H54 (cell line): ENCODE measurements around the gene LRP2.

Source experiments
- DNase-seq: peaks from one replicate; pipeline ENCODE4 v3.0.0; 2011; ENCODE audit warnings: low spot score, mixed read lengths; ENCODE audit not compliant: insufficient read length
- FAIRE-seq: peaks from 3 replicates; lab custom pipeline; 2011; peaks lifted over from hg19 to GRCh38; lab: Jason Lieb, UNC
- POLR2A ChIP-seq: IDR thresholded peaks from 2 replicates; pipeline ENCODE4 v1.6.1; 2011; ENCODE audit warnings: low read depth, mild to moderate bottlenecking, low read length

The LRP2 gene

GRCh38 chr2:169173876-169174275 is 188.5 kb downstream of the LRP2 start:
- DNase-seq, result no peak
- TF ChIP-seq POLR2A, result no peak
- no peak for FAIRE-seq

GRCh38 chr2:169172914-169173313 is 189.4 kb downstream of the LRP2 start:
- TF ChIP-seq POLR2A, result no peak
- no peak for FAIRE-seq
- DNase-seq, result no peak

- DNase-seq, result no peak
- no peak for TF ChIP-seq POLR2A
- no peak for FAIRE-seq
Observed at GRCh38 chr2:169172151-169172735, 190.1 kb downstream of the LRP2 start.

GRCh38 chr2:169165791-169166190 is 196.5 kb downstream of the LRP2 start:
- DNase-seq (no peak), FAIRE-seq (no peak)
- no peak for TF ChIP-seq POLR2A

GRCh38 chr2:169164311-169164710 is 198.0 kb downstream of the LRP2 start:
- TF ChIP-seq POLR2A, result no peak
- DNase-seq, result no peak
- FAIRE-seq, result no peak

- no peak for FAIRE-seq
- no peak for TF ChIP-seq POLR2A
- no peak for DNase-seq
Observed at GRCh38 chr2:169162613-169163012, 199.7 kb downstream of the LRP2 start.

GRCh38 chr2:169160926-169161481 is 201.3 kb downstream of the LRP2 start:
- FAIRE-seq (no peak), DNase-seq (no peak)
- TF ChIP-seq POLR2A, result no peak

- FAIRE-seq, result no peak
- TF ChIP-seq POLR2A, result no peak
- DNase-seq, result no peak
Observed at GRCh38 chr2:169159686-169160085, 202.6 kb downstream of the LRP2 start.

- no peak for TF ChIP-seq POLR2A
- FAIRE-seq, result no peak
- no peak for DNase-seq
Observed at GRCh38 chr2:169158874-169159273, 203.5 kb downstream of the LRP2 start.

- no peak for DNase-seq
- no peak for FAIRE-seq
- no peak for TF ChIP-seq POLR2A
Observed at GRCh38 chr2:169146220-169146619, 216.1 kb downstream of the LRP2 start.

- FAIRE-seq (no peak), DNase-seq (no peak)
- no peak for TF ChIP-seq POLR2A
Observed at GRCh38 chr2:169143998-169144397, 218.3 kb downstream of the LRP2 start.

GRCh38 chr2:169141713-169142352 is 220.5 kb downstream of the LRP2 start:
- peak; percentile 58 for FAIRE-seq
- no peak for TF ChIP-seq POLR2A
- DNase-seq, result peak; percentile 35

GRCh38 chr2:169139993-169140767 is 222.2 kb downstream of the LRP2 start:
- FAIRE-seq (no peak), DNase-seq (no peak)
- no peak for TF ChIP-seq POLR2A

GRCh38 chr2:169139145-169139544 is 223.2 kb downstream of the LRP2 start:
- FAIRE-seq, result no peak
- no peak for DNase-seq
- no peak for TF ChIP-seq POLR2A

GRCh38 chr2:169137924-169138323 is 224.4 kb downstream of the LRP2 start:
- no peak for TF ChIP-seq POLR2A
- DNase-seq (no peak), FAIRE-seq (no peak)
